ENCODE data around the gene ZNF142.

ZNF142 gene

GRCh38 chr2:218635719-218636118, 23.7 kb downstream of the ZNF142 start:
- no peak for TF ChIP-seq CTCF (IDR thresholded peaks at IDR 0.05)

- TF ChIP-seq CTCF (IDR thresholded peaks at IDR 0.05): no peak
Observed at GRCh38 chr2:218631837-218632236, 27.6 kb downstream of the ZNF142 start.

- no peak for TF ChIP-seq CTCF (IDR thresholded peaks at IDR 0.05)
Observed at GRCh38 chr2:218627939-218628338, 31.5 kb downstream of the ZNF142 start.

GRCh38 chr2:218626369-218626768, 33.1 kb downstream of the ZNF142 start:
- TF ChIP-seq CTCF (IDR thresholded peaks at IDR 0.05): no peak

GRCh38 chr2:218623366-218623705, 36.1 kb downstream of the ZNF142 start:
- no peak for TF ChIP-seq CTCF (IDR thresholded peaks at IDR 0.05)

GRCh38 chr2:218622606-218623365, 36.6 kb downstream of the ZNF142 start:
- TF ChIP-seq CTCF (IDR thresholded peaks at IDR 0.05): no peak

- TF ChIP-seq CTCF (IDR thresholded peaks at IDR 0.05): no peak
Observed at GRCh38 chr2:218621007-218621406, 38.4 kb downstream of the ZNF142 start.

Measured in LNCAP (cell line).